Transverse colon (tissue), 4 donors: ENCODE measurements around the gene MRPS6. TPM values are rescaled to one million over a fixed set of nuclear protein-coding genes. Genes with fewer than 3 reads are reported as not detected.

ENCODE experiments used
- DNase-seq: peaks from one replicate; pipeline ENCODE4 v3.0.0-alpha.2; 2019
- H3K27ac ChIP-seq, 4 donors: fragments of 200-600 bp; sonication (generic); 2 replicates each; pipeline ENCODE4 v1.5.1; 2016 to 2018; ENCODE audit warnings: inconsistent platforms in 4 of 4
- H3K27me3 ChIP-seq: fragments of 200-600 bp; sonication (generic); 2 replicates; pipeline ENCODE4 v1.5.1; 2017; ENCODE audit warnings: inconsistent platforms
- H3K36me3 ChIP-seq, 4 donors: fragments of 200-600 bp; sonication (generic); 2 replicates each; pipeline ENCODE4 v1.5.1; 2017 to 2019; ENCODE audit warnings: inconsistent platforms in 4 of 4
- H3K4me1 ChIP-seq, 4 donors: fragments of 200-600 bp; sonication (generic); 2 replicates each; pipeline ENCODE4 v1.5.1; 2017 to 2020; ENCODE audit warnings: inconsistent platforms in 4 of 4
- H3K4me3 ChIP-seq, 4 donors: fragments of 200-600 bp; sonication (generic); 1 replicate in 1 of 4; 2 replicates in 3 of 4; pipeline versions ENCODE4 v1.5.1 to v1.6.1; 2017 to 2019; ENCODE audit warnings: inconsistent platforms in 4 of 4
- H3K9me3 ChIP-seq, 2 donors: fragments of 200-600 bp; sonication (generic); 2 replicates each; pipeline ENCODE4 v1.5.1; 2017 to 2019; ENCODE audit warnings: inconsistent platforms in 2 of 2
- EP300 ChIP-seq: sonication (generic); formaldehyde crosslinking; IDR thresholded peaks from one replicate; pipeline ENCODE4 v1.6.1; 2017; ENCODE audit warnings: antibody characterized with exemption, low read depth
- POLR2A ChIP-seq: fragments of 450-650 bp; IDR thresholded peaks from one replicate; pipeline ENCODE4 v1.6.1; 2016; ENCODE audit warnings: antibody characterized with exemption, mild to moderate bottlenecking, moderate library complexity
- POLR2AphosphoS5 ChIP-seq, 3 donors: sonication (generic); formaldehyde crosslinking; IDR thresholded peaks; one replicate each; pipeline ENCODE4 v1.6.1; 2016; ENCODE audit warnings: antibody characterized with exemption in 3 of 3
- WGBS, 2 donors: methylation state at CpG; one replicate each; pipeline ENCODE4 v1.1.5; 2018; ENCODE audit warnings: low coverage in 1 of 2; 5-methylcytosine and 5-hydroxymethylcytosine counted together
- in situ Hi-C, 4 donors: fragments of 200-750 bp; cut with MboI; loops; one replicate each; pipeline versions ENCODE4 v1.15.0 to v1.15.1; 2017; ENCODE audit warnings: low sequenced_read_pairs in 3 of 4, low pct_ligation_motif_present in 1 of 4, low pct_unique_long_range_greater_than_20kb in 1 of 4
- intact Hi-C: fragments of 100-400 bp; cut with DNase I; formaldehyde crosslinking; loops from one replicate; pipeline ENCODE4 v1.15.1; 2023; ENCODE audit warnings: low total_unique reads
- total RNA-seq, 4 donors: library from RNA; depleted of rRNA; stranded (reverse); fragments of >200 nt; gene quantifications; one replicate each; pipeline ENCODE4 v1.1.0, GENCODE V29; 2016
- TF ChIP-seq, protein P1 (sequence below), 5 experiments: fragments of 200-600 bp in 3 of 5; fragments of 450-650 bp in 2 of 5; sonication (generic) in 3 of 5; IDR thresholded peaks; 1 replicate in 2 of 5; 2 replicates in 3 of 5; pipeline ENCODE4 v1.5.1; 2016 to 2017; ENCODE audit warnings: antibody characterized with exemption in 5 of 5, inconsistent platforms in 3 of 5, mild to moderate bottlenecking in 2 of 5, moderate library complexity in 1 of 5

Gene MRPS6
- total RNA-seq, 4 donors from 2014 or later, result 27.9 to 59.1 (median 35.6) TPM

DNA sequence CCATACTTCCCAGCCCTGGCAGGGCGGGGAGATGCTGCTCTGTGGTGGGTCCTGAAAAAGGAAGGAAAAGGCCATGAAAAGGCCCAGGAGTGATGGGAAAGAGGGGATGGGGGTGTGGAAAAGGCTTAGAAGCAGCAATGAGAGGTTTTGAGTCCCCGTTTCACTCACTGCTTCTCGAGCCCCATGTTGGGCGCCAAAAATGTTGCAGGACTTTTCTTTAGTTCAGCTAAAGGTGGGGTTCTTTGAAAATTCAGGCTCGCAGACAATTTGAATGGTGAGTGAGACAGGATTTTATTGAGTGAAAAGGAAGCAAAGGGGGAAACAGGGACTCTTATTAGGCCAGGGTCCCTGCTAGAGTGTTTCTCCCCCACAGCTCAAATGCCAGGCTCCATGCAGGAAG lies 93.1 kb downstream of the MRPS6 start:
- Histone ChIP-seq H3K4me1 (no peaks in the 10 kb centered on the region), H3K4me3 (no peak overlapping the region), H3K27me3 (no peaks in the 10 kb centered on the region), H3K36me3 (peaks cover 0 to 7% (median 3%) of the 10 kb centered on the region in 4 donors), H3K9me3 (peaks cover 52 to 60% of the 10 kb centered on the region in 2 donors), H3K27ac (no peak overlapping the region)
- TF ChIP-seq EP300 (no peak), POLR2AphosphoS5 (IDR thresholded peaks at IDR 0.05) (no peak), POLR2A (no peak)
- TF ChIP-seq, protein P1, sequence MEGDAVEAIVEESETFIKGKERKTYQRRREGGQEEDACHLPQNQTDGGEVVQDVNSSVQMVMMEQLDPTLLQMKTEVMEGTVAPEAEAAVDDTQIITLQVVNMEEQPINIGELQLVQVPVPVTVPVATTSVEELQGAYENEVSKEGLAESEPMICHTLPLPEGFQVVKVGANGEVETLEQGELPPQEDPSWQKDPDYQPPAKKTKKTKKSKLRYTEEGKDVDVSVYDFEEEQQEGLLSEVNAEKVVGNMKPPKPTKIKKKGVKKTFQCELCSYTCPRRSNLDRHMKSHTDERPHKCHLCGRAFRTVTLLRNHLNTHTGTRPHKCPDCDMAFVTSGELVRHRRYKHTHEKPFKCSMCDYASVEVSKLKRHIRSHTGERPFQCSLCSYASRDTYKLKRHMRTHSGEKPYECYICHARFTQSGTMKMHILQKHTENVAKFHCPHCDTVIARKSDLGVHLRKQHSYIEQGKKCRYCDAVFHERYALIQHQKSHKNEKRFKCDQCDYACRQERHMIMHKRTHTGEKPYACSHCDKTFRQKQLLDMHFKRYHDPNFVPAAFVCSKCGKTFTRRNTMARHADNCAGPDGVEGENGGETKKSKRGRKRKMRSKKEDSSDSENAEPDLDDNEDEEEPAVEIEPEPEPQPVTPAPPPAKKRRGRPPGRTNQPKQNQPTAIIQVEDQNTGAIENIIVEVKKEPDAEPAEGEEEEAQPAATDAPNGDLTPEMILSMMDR (IDR thresholded peaks at IDR 0.05), result no peak
- in situ Hi-C loops, result no loop called here
- no peak for DNase-seq
- intact Hi-C loops, result no loop called here
- 75 to 94% methylated on average over 4 to 5 of the region's 5 CpGs for WGBS, 2 donors

DNA sequence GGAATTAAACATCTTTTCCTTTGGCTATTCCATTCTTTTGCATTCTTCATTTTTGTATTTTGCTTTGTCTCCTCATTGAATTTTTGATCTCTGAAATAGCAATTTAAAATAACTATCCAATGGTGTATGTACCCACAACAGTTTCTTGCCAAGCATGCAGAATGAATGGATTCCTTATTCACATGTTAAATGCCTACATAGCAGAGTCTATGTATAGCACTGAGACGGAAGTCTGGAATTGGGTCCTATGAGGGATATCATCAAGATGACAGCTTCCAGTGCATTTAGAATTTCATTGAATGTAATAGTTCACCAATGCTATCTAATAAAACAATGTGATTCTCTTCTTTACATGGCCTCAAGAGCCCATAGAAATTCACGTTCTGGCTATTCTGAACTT lies 97.5 kb downstream of the MRPS6 start:
- H3K36me3 ChIP-seq, result peaks cover 0 to 6% (median 3%) of the 10 kb centered on the region in 4 donors
- no peaks in the 10 kb centered on the region for H3K27me3 ChIP-seq
- no peak overlapping the region for H3K27ac ChIP-seq
- H3K4me3 ChIP-seq, result no peak overlapping the region
- intact Hi-C loops (no loop called here), in situ Hi-C loops (no loop called here)
- H3K9me3 ChIP-seq, result peaks cover 34 to 41% of the 10 kb centered on the region in 2 donors
- no peak for TF ChIP-seq POLR2AphosphoS5 (IDR thresholded peaks at IDR 0.05)
- TF ChIP-seq POLR2A, result no peak
- no peak for TF ChIP-seq EP300
- TF ChIP-seq, protein P1 (IDR thresholded peaks at IDR 0.05), result no peak
- WGBS, 2 donors, result 91 to 93% methylated on average over 2 of the region's 2 CpGs
- no peaks in the 10 kb centered on the region for H3K4me1 ChIP-seq
- no peak for DNase-seq

GRCh38 chr21:34174470-34174869 lies 101.1 kb downstream of the MRPS6 start:
- Histone ChIP-seq H3K27me3 (no peaks in the 10 kb centered on the region), H3K36me3 (no peaks in the 10 kb centered on the region), H3K9me3 (peaks cover 3 to 9% of the 10 kb centered on the region in 2 donors), H3K27ac (no peak overlapping the region), H3K4me1 (no peaks in the 10 kb centered on the region), H3K4me3 (no peak overlapping the region)
- no peak for DNase-seq
- TF ChIP-seq POLR2A (no peak), EP300 (no peak)
- TF ChIP-seq, protein P1 (IDR thresholded peaks at IDR 0.05), result no peak
- in situ Hi-C loops, result no loop called here
- intact Hi-C loops, result no loop called here

DNA sequence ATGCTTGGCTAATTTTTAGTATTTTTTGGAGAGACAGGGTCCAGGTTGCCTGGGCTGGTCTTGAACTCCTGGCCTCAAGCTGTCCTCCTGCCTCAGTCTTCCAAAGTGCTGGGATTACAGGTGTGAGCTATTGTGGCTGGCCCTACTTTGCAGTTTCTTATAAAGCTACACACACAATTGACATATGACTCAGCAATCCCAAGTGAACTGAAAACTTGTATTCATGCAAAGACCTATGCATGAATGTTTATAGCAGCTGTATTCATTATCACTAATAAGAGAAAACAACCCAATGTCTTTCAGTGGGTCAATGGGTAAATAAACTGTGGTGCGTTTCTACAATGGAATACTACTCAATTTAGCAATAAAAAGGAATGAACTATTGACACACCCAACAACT lies 103.1 kb downstream of the MRPS6 start:
- peaks cover 3 to 9% of the 10 kb centered on the region in 2 donors for H3K9me3 ChIP-seq

More for the DNA sequence above, 103.1 kb downstream of the MRPS6 start:
- in situ Hi-C loops (no loop called here), intact Hi-C loops (no loop called here)
- H3K27ac ChIP-seq, result no peak overlapping the region
- TF ChIP-seq EP300, result no peak
- TF ChIP-seq, protein P1 (IDR thresholded peaks at IDR 0.05), result no peak
- H3K4me1 ChIP-seq, result no peaks in the 10 kb centered on the region
- H3K27me3 ChIP-seq, result no peaks in the 10 kb centered on the region
- 29 to 79% methylated on average over 1 of the region's 1 CpG for WGBS, 2 donors
- H3K36me3 ChIP-seq, result no peaks in the 10 kb centered on the region
- no peak overlapping the region for H3K4me3 ChIP-seq
- DNase-seq, result no peak
